ENCODE results near the gene EPHA7.

GRCh38 chr6:93282521-93283031 lies 136.8 kb downstream of the EPHA7 start:
- TF ChIP-seq CTCF (IDR thresholded peaks at IDR 0.05; ENCODE audit: poor library complexity): no peak
- no peak for TF ChIP-seq EZH2 (IDR thresholded peaks at IDR 0.05; ENCODE audit: borderline replicate concordance)
- TF ChIP-seq EZH2phosphoT487 (IDR thresholded peaks at IDR 0.05; ENCODE audit: low read depth, severe bottlenecking, unreplicated experiment): no peak

Measured in hepatocyte (in vitro differentiated cells).